Measurements from ENCODE around the gene PPM1F. TPM values are rescaled to one million over a fixed set of nuclear protein-coding genes. Genes with fewer than 3 reads are reported as not detected.

Gene PPM1F
- total RNA-seq, 4 donors from 2014 or later, result 18.3 to 29.5 (median 25.8) TPM

GRCh38 chr22:21978564-21979386 lies 26.1 kb upstream of the PPM1F start:
- intact Hi-C loops (cut with DNase I; ENCODE audit: low total_unique reads), result no loop called here
- no peak for TF ChIP-seq CTCF (IDR thresholded peaks at IDR 0.05)
- no peak for TF ChIP-seq POLR2A (IDR thresholded peaks at IDR 0.05)
- no peak overlapping the region for H3K4me3 ChIP-seq (ENCODE audit: low read depth, poor library complexity, severe bottlenecking)
- DNase-seq (ENCODE audit: low spot score in 2 of 2), result no peak
- WGBS, 2 donors, result 83% methylated on average over 11 of the region's 11 CpGs

- 94 to 95% methylated on average over 1 of the region's 1 CpG for WGBS, 2 donors
- intact Hi-C loops (cut with DNase I; ENCODE audit: low total_unique reads), result no loop called here
- DNase-seq (ENCODE audit: low spot score in 2 of 2), result no peak
- H3K4me3 ChIP-seq (ENCODE audit: low read depth, poor library complexity, severe bottlenecking), result no peak overlapping the region
- TF ChIP-seq POLR2A (IDR thresholded peaks at IDR 0.05) (no peak), CTCF (IDR thresholded peaks at IDR 0.05) (no peak)
Measured at GRCh38 chr22:21977814-21978213, 25.2 kb upstream of the PPM1F start.

- no peak overlapping the region for H3K4me3 ChIP-seq (ENCODE audit: low read depth, poor library complexity, severe bottlenecking)
- no peak for DNase-seq (ENCODE audit: low spot score in 2 of 2)
- 94 to 96% methylated on average over 5 of the region's 5 CpGs for WGBS, 2 donors
- intact Hi-C loops (cut with DNase I; ENCODE audit: low total_unique reads), result no loop called here
- TF ChIP-seq CTCF (IDR thresholded peaks at IDR 0.05) (no peak), POLR2A (IDR thresholded peaks at IDR 0.05) (no peak)
Measured at GRCh38 chr22:21975854-21976345, 23.3 kb upstream of the PPM1F start.

GRCh38 chr22:21975273-21975672 lies 22.6 kb upstream of the PPM1F start:
- DNase-seq (ENCODE audit: low spot score in 2 of 2), result no peak
- TF ChIP-seq CTCF (IDR thresholded peaks at IDR 0.05) (no peak), POLR2A (IDR thresholded peaks at IDR 0.05) (no peak)
- intact Hi-C loops (cut with DNase I; ENCODE audit: low total_unique reads), result no loop called here
- no peak overlapping the region for H3K4me3 ChIP-seq (ENCODE audit: low read depth, poor library complexity, severe bottlenecking)
- WGBS, 2 donors, result 89 to 95% methylated on average over 5 of the region's 5 CpGs

GRCh38 chr22:21974058-21974649 lies 21.5 kb upstream of the PPM1F start:
- TF ChIP-seq POLR2A (IDR thresholded peaks at IDR 0.05), result no peak
- no peak for TF ChIP-seq CTCF (IDR thresholded peaks at IDR 0.05)
- H3K4me3 ChIP-seq (ENCODE audit: low read depth, poor library complexity, severe bottlenecking), result no peak overlapping the region
- DNase-seq (ENCODE audit: low spot score in 2 of 2), result no peak
- intact Hi-C loops (cut with DNase I; ENCODE audit: low total_unique reads), result no loop called here
- 93 to 94% methylated on average over 9 to 12 of the region's 12 CpGs for WGBS, 2 donors

Data from lower leg skin (tissue), 4 donors.